GM21786 (cell line): ENCODE results near the gene CRAT.
"Not testable (repeated sequence)": the region's sequence is repeated elsewhere in the genome, so short reads cannot be mapped to it uniquely, and the experiment has no call there.

Experiments used
- ATAC-seq: cut with Tn5 transposase; IDR thresholded peaks from one replicate; pipeline ENCODE4 v1.9.1; 2021; ENCODE audit not compliant: unreplicated experiment

CRAT gene

GRCh38 chr9:129138476-129139232 lies 28.1 kb upstream of the CRAT start:
- no peak for ATAC-seq

- ATAC-seq: no peak
These were observed 27.5 kb upstream of the CRAT start for GRCh38 chr9:129138144-129138462.

DNA sequence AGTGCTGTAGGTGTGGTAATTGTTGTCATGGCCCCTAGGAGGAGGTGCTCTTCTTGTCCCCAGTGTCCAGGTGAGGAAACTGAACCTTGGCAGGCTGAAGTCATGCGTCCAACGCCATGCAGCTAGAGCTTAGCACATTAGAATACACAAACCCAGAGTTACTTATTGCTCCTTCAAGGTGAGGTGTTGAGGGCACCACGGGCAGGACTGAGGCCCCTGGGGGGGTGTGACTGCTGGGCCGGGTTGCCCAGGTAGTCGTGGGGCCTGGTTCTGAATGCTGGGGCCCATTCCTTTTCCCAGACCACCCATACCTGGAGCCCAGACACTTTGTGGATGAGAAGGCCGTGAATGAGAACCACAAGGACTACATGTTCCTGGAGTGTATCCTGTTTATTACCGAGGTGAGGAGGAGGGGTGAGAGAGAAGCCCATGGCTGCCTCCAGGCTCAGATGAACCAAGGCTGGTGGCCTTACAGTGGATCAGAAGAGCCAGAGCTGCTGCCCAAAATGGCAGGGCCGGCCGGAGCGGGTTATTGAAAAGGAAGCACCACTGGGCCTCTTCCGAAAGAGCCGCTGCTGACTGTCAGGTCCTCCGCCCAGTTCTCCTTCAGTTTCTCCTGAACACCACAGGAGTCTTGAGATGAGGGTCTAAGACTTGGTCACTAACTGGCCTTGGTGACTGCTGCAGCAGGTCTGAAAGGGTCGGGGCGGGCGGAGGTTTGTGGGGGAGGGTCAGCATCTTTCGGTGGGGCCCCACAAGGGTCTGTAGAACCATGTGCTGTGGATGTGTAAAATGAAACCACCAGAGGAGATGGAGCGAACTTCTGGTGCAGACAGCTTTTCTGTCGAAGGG lies 26.9 kb upstream of the CRAT start:
- ATAC-seq: no peak

DNA sequence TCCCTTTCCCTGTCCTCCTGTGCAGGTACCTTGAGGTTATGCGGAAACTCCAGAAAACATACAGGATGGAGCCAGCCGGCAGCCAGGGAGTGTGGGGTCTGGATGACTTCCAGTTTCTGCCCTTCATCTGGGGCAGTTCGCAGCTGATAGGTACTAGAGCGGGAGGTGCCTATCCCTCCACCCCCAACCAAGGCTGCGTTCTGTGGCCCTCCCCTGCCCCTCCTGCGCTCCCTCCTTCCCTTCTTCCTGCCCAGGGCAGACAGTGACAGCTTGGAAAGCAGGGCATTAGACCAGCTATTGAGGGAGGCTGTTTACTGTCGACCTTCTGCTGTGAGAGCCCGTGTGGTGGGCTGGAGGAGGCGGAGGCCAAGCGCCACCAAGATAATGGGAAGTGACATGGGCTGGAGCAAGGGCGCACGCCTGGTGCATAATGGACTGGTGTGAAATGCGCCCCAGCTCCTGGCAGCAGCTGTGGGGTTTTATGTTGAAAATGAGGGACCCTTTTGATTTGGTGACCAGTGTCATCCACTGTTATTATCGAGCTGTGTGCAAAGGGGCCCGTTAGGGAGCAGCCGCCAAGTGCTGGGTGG lies 25.9 kb upstream of the CRAT start:
- no peak for ATAC-seq

- ATAC-seq: no peak
These were observed 24.9 kb upstream of the CRAT start for GRCh38 chr9:129135476-129135875.

DNA sequence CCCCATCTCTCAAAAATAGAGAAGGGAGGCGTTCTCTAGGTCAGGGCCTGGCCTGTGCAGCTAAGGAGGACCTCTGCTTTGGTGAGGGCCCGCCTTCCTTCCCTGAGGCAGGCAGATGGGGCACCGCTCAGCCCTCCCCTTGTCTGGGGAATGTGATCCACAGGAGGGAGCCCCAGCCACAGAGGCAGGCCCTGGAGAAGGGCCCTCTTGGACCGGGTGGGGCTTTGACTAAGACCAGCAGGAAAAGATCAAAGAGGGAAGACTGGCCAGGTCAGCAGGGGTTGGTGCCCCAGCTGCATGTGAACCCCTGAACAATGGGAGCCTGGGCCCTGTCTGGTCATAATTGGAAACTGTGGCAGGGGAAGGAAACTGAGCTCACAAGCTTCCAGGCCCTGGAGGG lies 22.5 kb upstream of the CRAT start:
- ATAC-seq: no peak

- no peak for ATAC-seq
These were observed 20.9 kb upstream of the CRAT start for GRCh38 chr9:129131300-129132145.

GRCh38 chr9:129130791-129131190 lies 20.2 kb upstream of the CRAT start:
- no peak for ATAC-seq

- ATAC-seq: not testable (repeated sequence)
These were observed 19.7 kb upstream of the CRAT start for GRCh38 chr9:129130271-129130670.

GRCh38 chr9:129128689-129129088 lies 18.1 kb upstream of the CRAT start:
- ATAC-seq: no peak

DNA sequence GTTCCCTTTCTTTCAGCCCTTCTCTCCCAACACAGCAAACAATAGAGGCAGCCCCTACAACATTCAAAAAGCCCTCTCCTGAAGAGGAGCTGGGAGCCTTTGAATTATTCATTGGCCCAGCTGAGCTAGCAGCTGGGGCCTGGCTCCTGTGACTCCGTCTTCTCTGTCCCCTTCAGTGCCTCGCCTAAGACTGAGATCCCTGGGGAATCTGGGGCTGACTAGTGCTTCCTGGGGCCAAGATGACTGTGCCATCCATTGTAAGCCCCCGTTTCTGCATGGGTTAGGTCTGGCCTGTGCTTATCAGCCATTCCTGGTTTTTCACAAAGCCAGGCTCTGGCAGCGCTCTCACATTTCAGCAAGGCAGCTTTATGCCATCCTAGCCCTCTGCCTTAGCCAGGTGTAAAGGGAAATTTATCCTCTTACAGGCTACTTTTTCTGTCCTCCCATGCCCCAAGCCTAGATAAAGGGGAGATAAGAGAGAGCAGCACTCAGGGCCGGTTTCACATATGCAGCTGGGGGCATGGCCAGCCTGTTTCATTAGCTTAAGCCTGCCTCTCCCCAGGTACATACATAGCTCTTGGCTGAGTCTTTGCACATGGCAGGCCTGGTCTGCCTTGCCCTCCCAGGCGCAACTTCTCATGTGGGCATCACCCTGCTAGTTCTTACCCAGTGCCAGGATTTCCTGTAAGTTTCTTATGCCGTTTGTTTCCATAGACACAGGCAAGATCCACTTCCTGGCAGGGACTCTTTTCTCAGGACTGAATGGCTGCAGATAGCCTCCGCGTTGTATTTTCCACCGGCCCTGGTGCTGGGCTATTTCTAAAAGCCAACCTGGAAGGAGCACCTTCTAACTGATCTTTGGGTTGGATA lies 16.4 kb upstream of the CRAT start:
- ATAC-seq: no peak

GRCh38 chr9:129125478-129125877 lies 14.9 kb upstream of the CRAT start:
- no peak for ATAC-seq

DNA sequence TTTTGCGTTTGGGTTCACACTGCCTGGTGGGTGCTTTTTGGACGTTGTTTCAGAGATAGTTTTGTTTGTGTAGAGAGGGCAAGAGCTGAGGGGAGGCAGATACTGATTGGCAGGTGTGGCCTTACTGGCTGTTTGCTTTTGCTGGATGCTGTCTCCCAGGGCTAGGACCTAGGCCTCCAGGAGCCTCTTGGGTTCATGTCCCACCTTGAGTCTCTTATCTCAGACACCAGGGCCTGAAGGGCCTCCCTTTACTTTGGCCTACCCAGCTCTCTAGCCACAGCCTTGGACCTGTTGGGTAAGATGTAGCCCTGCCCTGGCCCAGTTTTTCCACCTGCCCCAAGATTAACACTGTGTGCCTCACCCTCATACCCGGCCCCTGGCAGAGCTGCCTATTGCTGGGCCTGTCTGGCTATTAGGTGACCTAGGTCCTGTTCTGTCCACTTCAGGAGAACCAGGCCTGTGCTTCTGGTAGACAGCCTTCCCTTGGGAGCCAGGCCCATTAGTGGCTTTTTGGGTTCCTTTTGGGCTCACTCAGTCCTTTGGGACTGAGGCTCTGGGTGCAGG lies 14.0 kb upstream of the CRAT start:
- no peak for ATAC-seq

DNA sequence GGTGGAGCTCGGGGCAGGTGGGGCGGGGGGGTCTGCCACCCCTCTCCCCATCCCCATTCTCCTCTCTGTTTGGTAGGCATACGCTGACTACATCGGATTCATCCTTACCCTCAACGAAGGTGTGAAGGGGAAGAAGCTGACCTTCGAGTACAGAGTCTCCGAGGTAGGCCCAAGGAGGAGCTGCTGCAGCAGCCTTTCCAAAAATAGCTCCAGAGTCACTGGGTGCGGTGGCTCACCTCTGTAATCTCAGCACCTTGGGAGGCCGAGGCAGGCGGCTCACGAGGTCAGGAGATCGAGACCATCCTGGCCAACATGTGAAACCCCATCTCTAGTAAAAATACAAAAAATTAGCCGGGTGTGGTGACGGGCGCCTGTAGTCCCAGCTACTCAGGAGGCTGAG lies 12.4 kb upstream of the CRAT start:
- ATAC-seq: not testable (repeated sequence)

GRCh38 chr9:129122133-129122532 lies 11.5 kb upstream of the CRAT start:
- no peak for ATAC-seq

DNA sequence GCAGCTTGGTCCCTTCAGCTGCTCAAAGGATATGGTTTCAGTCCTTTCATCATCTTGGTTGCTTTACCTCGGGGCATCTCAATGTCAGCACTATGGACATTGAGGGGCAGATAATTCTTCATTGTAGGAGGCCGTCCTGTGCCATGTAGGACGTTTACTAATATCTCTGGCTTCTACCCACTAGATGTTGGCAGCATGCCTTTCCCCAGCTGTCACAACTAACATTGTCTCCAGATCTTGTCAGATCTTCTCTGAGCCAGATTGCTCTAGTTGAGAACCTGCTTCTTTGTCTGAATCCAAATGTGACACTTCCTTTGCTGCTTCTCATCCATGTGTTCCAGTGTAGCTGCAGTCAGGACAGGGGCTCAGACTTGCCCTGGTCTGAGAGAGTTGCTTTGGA lies 10.9 kb upstream of the CRAT start:
- ATAC-seq: no peak

DNA sequence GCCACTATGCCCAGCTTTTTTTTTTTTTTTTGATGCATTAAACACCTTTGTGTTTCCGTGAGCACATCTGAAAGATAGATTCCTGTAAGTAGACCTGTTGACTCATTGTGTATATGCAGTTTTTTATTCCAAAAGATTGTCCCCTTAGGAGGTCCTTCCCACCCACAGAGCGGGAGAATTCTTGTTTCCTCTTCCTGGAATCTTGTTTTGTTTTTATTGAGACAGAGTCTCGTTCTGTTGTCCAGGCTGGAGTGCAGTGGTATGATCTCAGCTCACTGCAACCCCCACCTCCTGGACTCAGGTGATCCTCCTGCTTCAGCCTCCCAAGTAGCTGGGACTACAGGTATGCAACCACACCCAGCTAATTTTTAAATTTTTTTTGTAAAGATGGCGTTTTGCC lies 8.2 kb upstream of the CRAT start:
- no peak for ATAC-seq

GRCh38 chr9:129113645-129114304 lies 3.2 kb upstream of the CRAT start:
- ATAC-seq: no peak

- ATAC-seq: not testable (repeated sequence)
These were observed 1.9 kb upstream of the CRAT start for GRCh38 chr9:129112526-129112925.
